Measurements from ENCODE around the gene PSMD11. TPM values are rescaled to one million over a fixed set of nuclear protein-coding genes. Genes with fewer than 3 reads are reported as not detected.
A peak's percentile ranks its signal among the peaks of the same experiment; 100 is the strongest.

PSMD11 gene
- total and polyA plus RNA-seq, 2 experiments from 2014 or later: 44.2 to 158 TPM

DNA sequence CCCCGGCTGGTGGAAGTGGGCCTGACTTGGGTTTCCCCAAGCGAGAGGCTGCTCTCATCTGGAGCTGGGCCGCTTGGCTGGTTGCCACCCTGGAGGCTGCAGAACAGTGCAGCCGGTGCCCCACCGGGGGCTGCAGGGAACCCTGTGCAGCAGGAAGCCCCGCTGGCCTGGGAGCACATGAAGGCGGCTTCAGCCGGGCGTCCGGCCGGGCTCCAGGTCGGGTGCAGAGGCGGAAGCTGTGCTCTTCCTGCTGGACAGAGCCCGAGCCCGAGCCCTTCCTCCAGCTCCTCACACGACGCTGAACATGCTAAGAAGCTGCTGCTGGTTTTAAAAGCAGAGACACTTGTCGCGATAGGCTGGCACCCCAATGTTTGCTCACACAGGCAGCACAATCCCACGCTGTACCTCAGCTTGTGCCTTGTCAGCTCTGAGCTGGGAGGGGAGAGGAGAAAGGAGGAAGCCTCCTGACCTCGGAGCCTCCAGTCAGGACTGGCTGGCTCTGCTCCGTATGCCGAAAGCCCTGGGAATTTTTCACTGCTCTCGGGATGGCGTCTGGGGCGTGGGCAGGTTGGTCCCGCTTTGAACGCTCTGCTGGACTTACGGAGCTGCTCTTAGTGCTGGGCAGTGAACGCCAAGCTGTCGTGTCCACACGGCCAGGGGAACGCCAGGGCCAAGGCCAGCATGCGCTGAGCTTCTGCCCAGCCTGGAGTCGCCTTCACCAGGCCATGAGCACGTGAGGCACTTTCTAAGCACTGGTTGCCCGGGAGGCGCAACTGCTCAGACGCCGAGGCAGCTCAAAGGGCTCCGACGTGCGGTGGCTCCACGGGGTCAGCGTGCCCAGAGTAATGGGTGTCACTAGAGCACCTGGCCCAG, 51.3 kb downstream of the PSMD11 start:
- in situ Hi-C loops (cut with MboI): loop anchor here (10.0 kb wide), 1 partner anchor 249 kb away; no protein-coding TSS in a partner anchor
- Histone ChIP-seq H3K4me2 (ENCODE audit: unreplicated experiment) (no peak overlapping the region), H3K36me3 (ENCODE audit: low read depth) (no peaks in the 10 kb centered on the region), H3K27ac (0 out of 2 replicates have a peak overlapping the region, but pooled peaks have one; percentile 69), H3K4me3 (no peak overlapping the region), H3K4me1 (ENCODE audit: insufficient read depth) (peaks cover 22% of the 10 kb centered on the region), H3K9me2 (ENCODE audit: insufficient read depth) (no peaks in the 10 kb centered on the region), H3K27me3 (replicated peaks; ENCODE audit: insufficient read depth) (no peaks in the 10 kb centered on the region), H3K9ac (no peak overlapping the region), H3F3A (ENCODE audit: insufficient read depth) (0 out of 2 replicates have a peak, but pooled peaks cover 4% of the 10 kb centered on the region), H3K79me2 (ENCODE audit: insufficient read depth) (no peaks in the 10 kb centered on the region), H3K9me3 (ENCODE audit: low read depth) (no peaks in the 10 kb centered on the region), H2AFZ (no peak overlapping the region), H4K20me1 (ENCODE audit: insufficient read depth) (no peaks in the 10 kb centered on the region)
- WGBS, 2 experiments (ENCODE audit: low coverage in 1 of 2, low lambda C conversion rate in 2 of 2, missing lambda C conversion rate in 2 of 2): 59 to 61% methylated on average over 40 to 45 of the region's 45 CpGs
- peak; percentile 64 for DNase-seq
- TF ChIP-seq EZH2 (IDR thresholded peaks at IDR 0.05; ENCODE audit: insufficient read depth, poor library complexity, severe bottlenecking): no peak
- no peak for TF ChIP-seq EZH2phosphoT487 (IDR thresholded peaks at IDR 0.05; ENCODE audit: insufficient read depth, low read depth)

GRCh38 chr17:32496395-32497073, 52.2 kb downstream of the PSMD11 start:
- no peaks in the 10 kb centered on the region for H3K9me3 ChIP-seq (ENCODE audit: low read depth)
- H3F3A ChIP-seq (ENCODE audit: insufficient read depth): no peaks in the 10 kb centered on the region
- 55 to 63% methylated on average over 16 of the region's 16 CpGs for WGBS, 2 experiments (ENCODE audit: low coverage in 1 of 2, low lambda C conversion rate in 2 of 2, missing lambda C conversion rate in 2 of 2)
- peak overlapping the region; percentile 69 for H3K27ac ChIP-seq
- in situ Hi-C loops (cut with MboI): loop anchor here (10.0 kb wide), 1 partner anchor 248 kb away; no protein-coding TSS in a partner anchor
- H4K20me1 ChIP-seq (ENCODE audit: insufficient read depth): no peaks in the 10 kb centered on the region
- no peaks in the 10 kb centered on the region for H3K9me2 ChIP-seq (ENCODE audit: insufficient read depth)
- H3K4me2 ChIP-seq (ENCODE audit: unreplicated experiment): peak overlapping the region; percentile 12
- peaks cover 22% of the 10 kb centered on the region for H3K4me1 ChIP-seq (ENCODE audit: insufficient read depth)
- H3K79me2 ChIP-seq (ENCODE audit: insufficient read depth): no peaks in the 10 kb centered on the region
- H3K27me3 ChIP-seq (replicated peaks; ENCODE audit: insufficient read depth): no peaks in the 10 kb centered on the region
- H3K4me3 ChIP-seq: no peak overlapping the region
- H2AFZ ChIP-seq: peak overlapping the region; percentile 52
- peak overlapping the region; percentile 14; the same call in 1 of the 2 replicates for H3K9ac ChIP-seq
- DNase-seq: peak; percentile 91
- TF ChIP-seq EZH2 (IDR thresholded peaks at IDR 0.05; ENCODE audit: insufficient read depth, poor library complexity, severe bottlenecking) (no peak), EZH2phosphoT487 (IDR thresholded peaks at IDR 0.05; ENCODE audit: insufficient read depth, low read depth) (no peak)
- H3K36me3 ChIP-seq (ENCODE audit: low read depth): no peaks in the 10 kb centered on the region

DNA sequence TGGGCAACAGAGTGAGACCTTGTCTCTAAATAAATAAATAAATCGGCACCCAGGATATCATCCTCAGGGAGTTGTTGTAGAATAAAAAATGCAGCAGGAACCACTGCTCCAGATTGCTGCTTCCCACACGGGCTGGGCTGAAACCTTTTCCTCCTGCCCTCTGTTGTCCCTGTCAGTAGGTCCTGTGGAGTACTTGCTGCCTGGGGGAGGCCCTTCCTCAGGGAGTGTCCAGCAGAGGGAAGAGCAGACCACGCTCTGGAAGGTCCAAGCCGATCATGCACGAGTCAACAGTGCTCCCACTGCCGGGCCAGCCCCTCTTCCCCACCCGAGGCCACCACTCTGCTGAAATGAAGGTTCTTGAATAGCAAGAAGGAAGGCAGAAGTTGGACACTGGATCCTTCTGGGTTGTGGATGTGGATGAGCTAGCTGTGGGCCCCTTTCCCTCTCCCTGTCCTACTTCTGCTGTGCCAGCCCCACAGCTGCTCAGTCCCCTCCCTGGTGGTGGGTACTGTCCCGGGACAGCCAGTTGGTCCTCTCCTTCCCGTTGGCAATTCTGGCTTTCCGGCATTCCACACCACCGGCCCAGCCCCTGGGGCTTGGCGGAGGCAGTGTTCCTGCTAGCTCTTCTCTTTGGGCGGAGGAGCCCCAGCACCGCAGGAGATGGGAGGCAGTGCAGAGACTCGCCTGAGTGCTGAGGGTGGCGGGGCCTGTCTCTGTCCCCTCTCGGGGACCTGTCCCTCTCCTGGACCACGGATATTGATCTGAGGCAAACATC, 53.3 kb downstream of the PSMD11 start:
- Histone ChIP-seq H3K4me1 (ENCODE audit: insufficient read depth) (peaks cover 22% of the 10 kb centered on the region), H3F3A (ENCODE audit: insufficient read depth) (no peaks in the 10 kb centered on the region), H3K9me2 (ENCODE audit: insufficient read depth) (no peaks in the 10 kb centered on the region), H3K9me3 (ENCODE audit: low read depth) (no peaks in the 10 kb centered on the region), H3K4me3 (no peak overlapping the region), H3K4me2 (ENCODE audit: unreplicated experiment) (peak overlapping the region; percentile 12), H4K20me1 (ENCODE audit: insufficient read depth) (no peaks in the 10 kb centered on the region), H3K9ac (no peak overlapping the region), H3K27ac (peak overlapping the region; percentile 69), H3K27me3 (replicated peaks; ENCODE audit: insufficient read depth) (no peaks in the 10 kb centered on the region), H2AFZ (no peak overlapping the region), H3K36me3 (ENCODE audit: low read depth) (no peaks in the 10 kb centered on the region), H3K79me2 (ENCODE audit: insufficient read depth) (no peaks in the 10 kb centered on the region)
- in situ Hi-C loops (cut with MboI): loop anchor here (10.0 kb wide), 1 partner anchor 247 kb away; no protein-coding TSS in a partner anchor
- DNase-seq: peak; percentile 21
- TF ChIP-seq EZH2 (IDR thresholded peaks at IDR 0.05; ENCODE audit: insufficient read depth, poor library complexity, severe bottlenecking) (no peak), EZH2phosphoT487 (IDR thresholded peaks at IDR 0.05; ENCODE audit: insufficient read depth, low read depth) (no peak)
- WGBS, 2 experiments (ENCODE audit: low coverage in 1 of 2, low lambda C conversion rate in 2 of 2, missing lambda C conversion rate in 2 of 2): 79 to 84% methylated on average over 16 to 18 of the region's 18 CpGs

DNA sequence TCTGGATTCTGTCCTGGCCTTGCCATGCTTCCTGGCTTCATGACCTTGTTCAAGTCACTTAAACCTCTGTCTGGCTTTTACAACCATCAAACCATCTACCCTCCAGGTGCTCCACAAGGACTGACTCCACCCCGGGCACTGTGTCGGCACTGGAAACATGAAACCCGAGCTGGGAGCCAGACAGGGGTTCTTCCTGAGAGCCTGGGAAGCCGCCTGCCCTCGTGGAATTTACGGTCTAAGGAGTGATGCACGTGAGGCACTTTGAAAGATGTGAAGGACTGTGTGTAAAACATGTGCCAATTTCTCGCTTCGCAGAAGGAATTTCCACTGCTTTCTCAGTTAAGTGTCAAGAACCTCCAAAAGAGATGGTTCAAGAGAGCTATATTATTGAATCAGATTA, 54.1 kb downstream of the PSMD11 start:
- no peak for TF ChIP-seq EZH2phosphoT487 (IDR thresholded peaks at IDR 0.05; ENCODE audit: insufficient read depth, low read depth)
- TF ChIP-seq EZH2 (IDR thresholded peaks at IDR 0.05; ENCODE audit: insufficient read depth, poor library complexity, severe bottlenecking): no peak
- 90 to 94% methylated on average over 9 of the region's 9 CpGs for WGBS, 2 experiments (ENCODE audit: low coverage in 1 of 2, low lambda C conversion rate in 2 of 2, missing lambda C conversion rate in 2 of 2)
- Histone ChIP-seq H3K27me3 (replicated peaks; ENCODE audit: insufficient read depth) (no peaks in the 10 kb centered on the region), H2AFZ (no peak overlapping the region), H4K20me1 (ENCODE audit: insufficient read depth) (no peaks in the 10 kb centered on the region), H3K27ac (no peak overlapping the region), H3K4me3 (no peak overlapping the region), H3K9me3 (ENCODE audit: low read depth) (no peaks in the 10 kb centered on the region), H3K79me2 (ENCODE audit: insufficient read depth) (no peaks in the 10 kb centered on the region), H3K9me2 (ENCODE audit: insufficient read depth) (no peaks in the 10 kb centered on the region), H3K4me2 (ENCODE audit: unreplicated experiment) (no peak overlapping the region), H3F3A (ENCODE audit: insufficient read depth) (no peaks in the 10 kb centered on the region), H3K4me1 (ENCODE audit: insufficient read depth) (peaks cover 28% of the 10 kb centered on the region), H3K36me3 (ENCODE audit: low read depth) (no peaks in the 10 kb centered on the region), H3K9ac (no peak overlapping the region)
- in situ Hi-C loops (cut with MboI): loop anchor here (10.0 kb wide), 1 partner anchor 246 kb away; no protein-coding TSS in a partner anchor
- DNase-seq: no peak

Measured in GM23248 (cell line).